BLaER1 treated with 17β-estradiol and CSF1 and Interleukin-3, amounts not matched to agents 10 nM and 100 nM (cell line): ENCODE data around the gene NYAP2.

Source experiments
- H3K27ac ChIP-seq, 11 experiments: shearing (Covaris generic); formaldehyde crosslinking; 2 replicates each; pipeline ENCODE4 v1.8.1; 2022
- H3K27me3 ChIP-seq, 11 experiments: shearing (Covaris generic); formaldehyde crosslinking; 2 replicates each; pipeline ENCODE4 v1.8.1; 2022
- H3K36me3 ChIP-seq, 11 experiments: shearing (Covaris generic); formaldehyde crosslinking; 2 replicates each; pipeline ENCODE4 v1.8.1; 2022
- H3K4me1 ChIP-seq, 10 experiments: shearing (Covaris generic); formaldehyde crosslinking; 2 replicates each; pipeline ENCODE4 v1.8.1; 2022
- H3K4me2 ChIP-seq, 11 experiments: shearing (Covaris generic); formaldehyde crosslinking; 2 replicates each; pipeline ENCODE4 v1.8.1; 2022
- H3K4me3 ChIP-seq, 10 experiments: shearing (Covaris generic); formaldehyde crosslinking; 2 replicates each; pipeline ENCODE4 v1.8.1; 2022
- H3K9ac ChIP-seq, 11 experiments: shearing (Covaris generic); formaldehyde crosslinking; 2 replicates each; pipeline ENCODE4 v1.8.1; 2022
- H3K9me3 ChIP-seq, 11 experiments: shearing (Covaris generic); formaldehyde crosslinking; replicated peaks in 1 of 11; 2 replicates each; pipeline ENCODE4 v1.8.1; 2022
- H4K20me1 ChIP-seq, 11 experiments: shearing (Covaris generic); formaldehyde crosslinking; 2 replicates each; pipeline ENCODE4 v1.8.1; 2022
- Cebpa-rat ChIP-seq, 11 experiments: shearing (Covaris generic); IDR thresholded peaks; 2 replicates each; pipeline ENCODE4 v1.8.1; 2022

The NYAP2 gene

DNA sequence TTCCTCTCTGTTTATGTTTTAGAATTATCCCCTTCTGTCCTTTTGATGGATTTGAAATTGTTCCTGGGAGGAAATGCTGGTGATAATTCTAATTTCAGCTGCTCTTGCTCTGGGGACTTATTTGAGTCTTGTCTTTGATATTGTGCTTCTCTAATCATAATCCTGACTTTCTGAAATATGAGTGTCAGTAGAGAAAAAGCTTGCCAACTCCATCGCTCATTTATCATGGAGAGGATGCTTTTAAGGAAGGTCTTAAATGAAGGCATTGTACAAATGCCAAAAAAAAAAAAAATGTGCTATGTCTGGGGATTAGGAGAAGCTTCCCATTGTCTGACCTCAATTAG lies 159.5 kb downstream of the NYAP2 start:
- Histone ChIP-seq H3K27me3 (no peaks in the 10 kb centered on the region), H3K4me3 (no peak overlapping the region), H3K9ac (no peak overlapping the region), H3K9me3 (no peaks in the 10 kb centered on the region), H3K4me2 (no peak overlapping the region), H3K4me1 (no peaks in the 10 kb centered on the region), H4K20me1 (no peaks in the 10 kb centered on the region), H3K27ac (no peak overlapping the region), H3K36me3 (no peaks in the 10 kb centered on the region)
- no peak for TF ChIP-seq Cebpa-rat (IDR thresholded peaks at IDR 0.05)

- Histone ChIP-seq H3K27me3 (no peaks in the 10 kb centered on the region), H3K4me1 (peaks cover 0 to 17% (median 0%) of the 10 kb centered on the region in 10 experiments; a peak in 6 of 20 replicates), H3K9me3 (peaks cover 9 to 20% (median 15%) of the 10 kb centered on the region in 11 experiments), H3K4me2 (peak overlapping the region in 3 of 11 experiments; percentile 1 to 31 (median 27); a peak in 2 of 22 replicates), H3K4me3 (no peak overlapping the region), H3K36me3 (no peaks in the 10 kb centered on the region), H3K9ac (no peak overlapping the region), H3K27ac (peak overlapping the region in 2 of 11 experiments; percentile 22 to 33; a peak in 1 of 22 replicates), H4K20me1 (no peaks in the 10 kb centered on the region)
- TF ChIP-seq Cebpa-rat (IDR thresholded peaks at IDR 0.05) = peak in 1 of 11 experiments; percentile 12; a peak in 1 of 22 replicates
Measured at GRCh38 chr2:225566798-225567197, 167.3 kb downstream of the NYAP2 start.

GRCh38 chr2:225569995-225570394 lies 170.5 kb downstream of the NYAP2 start:
- no peak for TF ChIP-seq Cebpa-rat (IDR thresholded peaks at IDR 0.05)
- no peaks in the 10 kb centered on the region for H3K36me3 ChIP-seq
- H3K9me3 ChIP-seq = peaks cover 11 to 29% (median 18%) of the 10 kb centered on the region in 11 experiments
- H3K4me3 ChIP-seq = no peak overlapping the region
- H3K4me1 ChIP-seq = peaks cover 0 to 27% (median 0%) of the 10 kb centered on the region in 10 experiments; a peak in 6 of 20 replicates
- H3K27me3 ChIP-seq = no peaks in the 10 kb centered on the region
- H3K4me2 ChIP-seq = no peak overlapping the region
- no peaks in the 10 kb centered on the region for H4K20me1 ChIP-seq
- H3K9ac ChIP-seq = no peak overlapping the region
- H3K27ac ChIP-seq = no peak overlapping the region

GRCh38 chr2:225573603-225574002 lies 174.1 kb downstream of the NYAP2 start:
- Histone ChIP-seq H3K4me2 (peak overlapping the region in 2 of 11 experiments; percentile 25 to 44; a peak in 4 of 22 replicates), H3K27ac (no peak overlapping the region), H3K4me3 (no peak overlapping the region), H3K9ac (no peak overlapping the region), H3K4me1 (peaks cover 0 to 11% (median 0%) of the 10 kb centered on the region in 10 experiments; a peak in 5 of 20 replicates), H4K20me1 (no peaks in the 10 kb centered on the region), H3K9me3 (peaks cover 11 to 29% (median 18%) of the 10 kb centered on the region in 11 experiments), H3K36me3 (no peaks in the 10 kb centered on the region), H3K27me3 (no peaks in the 10 kb centered on the region)
- TF ChIP-seq Cebpa-rat (IDR thresholded peaks at IDR 0.05) = no peak

DNA sequence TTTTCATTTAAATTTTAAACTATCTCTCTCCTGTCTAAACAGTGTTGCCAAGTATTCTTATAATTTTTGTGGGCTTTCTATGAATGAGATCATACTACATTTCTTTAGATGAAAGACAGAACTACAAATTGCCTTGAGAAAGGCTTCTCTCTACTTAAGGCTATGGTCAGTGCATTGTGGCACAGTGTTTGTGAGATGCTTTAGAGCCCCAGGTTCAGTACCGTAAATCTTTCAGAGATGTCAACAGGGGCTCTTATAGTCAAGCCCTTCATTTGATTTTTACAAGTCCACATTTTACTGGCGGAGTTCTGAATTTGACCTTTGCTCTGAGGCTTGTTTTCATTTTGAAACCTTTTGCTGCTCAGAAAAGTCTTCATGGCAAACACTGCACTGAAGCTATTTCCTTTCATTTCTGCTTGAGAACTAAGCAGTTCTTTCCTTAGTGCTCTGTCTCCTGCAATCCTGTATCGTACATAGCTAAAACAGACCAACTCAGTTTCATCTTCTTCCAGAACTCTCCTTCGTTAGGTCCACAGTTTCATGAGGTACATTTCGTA lies 175.2 kb downstream of the NYAP2 start:
- no peaks in the 10 kb centered on the region for H3K36me3 ChIP-seq
- no peak for TF ChIP-seq Cebpa-rat (IDR thresholded peaks at IDR 0.05)

DNA sequence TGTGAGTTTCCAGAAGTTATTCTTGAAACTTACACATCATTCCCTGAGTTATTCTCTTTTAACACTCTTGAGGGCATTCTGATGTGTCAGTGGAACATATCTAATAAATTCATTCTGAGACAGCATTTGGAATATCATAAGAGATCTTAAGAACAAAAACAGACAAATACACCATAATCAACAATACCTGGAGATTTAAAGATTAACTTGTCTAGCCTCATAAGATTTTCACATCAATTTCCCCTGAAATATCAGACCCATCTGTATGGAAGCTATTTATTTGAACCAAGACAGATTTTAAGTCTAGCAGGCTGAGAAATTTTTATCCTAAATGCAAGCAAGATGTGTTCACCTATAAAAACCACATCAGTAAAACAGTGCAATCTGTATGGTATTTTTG lies 181.6 kb downstream of the NYAP2 start:
- H3K9me3 ChIP-seq = peaks cover 0 to 13% (median 6%) of the 10 kb centered on the region in 11 experiments; a peak in 11 of 22 replicates
- no peak overlapping the region for H3K4me2 ChIP-seq
- H3K9ac ChIP-seq = no peak overlapping the region
- no peak overlapping the region for H3K4me3 ChIP-seq
- H3K36me3 ChIP-seq = no peaks in the 10 kb centered on the region
- H4K20me1 ChIP-seq = no peaks in the 10 kb centered on the region
- H3K27me3 ChIP-seq = no peaks in the 10 kb centered on the region
- no peak overlapping the region for H3K27ac ChIP-seq
- no peak for TF ChIP-seq Cebpa-rat (IDR thresholded peaks at IDR 0.05)
- no peaks in the 10 kb centered on the region for H3K4me1 ChIP-seq

More for the DNA sequence above, 175.2 kb downstream of the NYAP2 start:
- Histone ChIP-seq H3K27me3 (no peaks in the 10 kb centered on the region), H3K9me3 (peaks cover 11 to 29% (median 18%) of the 10 kb centered on the region in 11 experiments), H3K4me3 (no peak overlapping the region), H3K27ac (no peak overlapping the region), H3K4me2 (no peak overlapping the region), H4K20me1 (no peaks in the 10 kb centered on the region), H3K9ac (no peak overlapping the region), H3K4me1 (peaks cover 0 to 11% (median 0%) of the 10 kb centered on the region in 10 experiments; a peak in 5 of 20 replicates)

GRCh38 chr2:225581906-225582305 lies 182.4 kb downstream of the NYAP2 start:
- TF ChIP-seq Cebpa-rat (IDR thresholded peaks at IDR 0.05) = no peak

GRCh38 chr2:225582355-225583116 lies 183.0 kb downstream of the NYAP2 start:
- TF ChIP-seq Cebpa-rat (IDR thresholded peaks at IDR 0.05) = no peak
- H3K36me3 ChIP-seq = no peaks in the 10 kb centered on the region
- H3K9me3 ChIP-seq = peaks cover 0 to 13% (median 6%) of the 10 kb centered on the region in 11 experiments; a peak in 11 of 22 replicates
- no peaks in the 10 kb centered on the region for H3K4me1 ChIP-seq
- H3K27me3 ChIP-seq = no peaks in the 10 kb centered on the region
- H3K4me2 ChIP-seq = no peak overlapping the region
- no peak overlapping the region for H3K4me3 ChIP-seq
- no peak overlapping the region for H3K27ac ChIP-seq
- no peak overlapping the region for H3K9ac ChIP-seq
- H4K20me1 ChIP-seq = no peaks in the 10 kb centered on the region

More at GRCh38 chr2:225581906-225582305, 182.4 kb downstream of the NYAP2 start:
- Histone ChIP-seq H4K20me1 (no peaks in the 10 kb centered on the region), H3K4me3 (no peak overlapping the region), H3K4me2 (no peak overlapping the region), H3K36me3 (no peaks in the 10 kb centered on the region), H3K27ac (no peak overlapping the region), H3K9ac (no peak overlapping the region), H3K27me3 (no peaks in the 10 kb centered on the region), H3K4me1 (no peaks in the 10 kb centered on the region), H3K9me3 (peaks cover 0 to 13% (median 6%) of the 10 kb centered on the region in 11 experiments; a peak in 11 of 22 replicates)

DNA sequence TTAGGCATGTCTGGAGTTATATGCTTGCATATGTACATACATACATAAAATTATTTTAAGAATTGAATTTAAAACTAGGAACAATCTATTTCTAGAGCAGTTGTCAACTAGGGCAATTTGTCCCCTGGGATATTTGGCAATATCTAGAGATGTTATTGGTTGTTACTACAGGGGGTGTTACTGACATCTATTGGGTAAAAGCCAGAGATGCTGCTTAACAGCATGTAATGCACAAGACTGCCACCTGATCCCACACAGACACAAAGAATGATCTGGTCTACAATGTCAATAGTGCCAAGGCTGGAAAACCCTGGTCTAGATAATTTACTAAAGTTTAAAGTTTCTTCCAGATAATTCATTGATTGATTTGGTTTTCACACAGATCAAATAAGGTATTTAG lies 185.3 kb downstream of the NYAP2 start:
- Histone ChIP-seq H4K20me1 (no peaks in the 10 kb centered on the region), H3K4me1 (no peaks in the 10 kb centered on the region), H3K9ac (no peak overlapping the region), H3K27ac (no peak overlapping the region), H3K4me3 (no peak overlapping the region), H3K36me3 (no peaks in the 10 kb centered on the region), H3K27me3 (no peaks in the 10 kb centered on the region), H3K9me3 (peaks cover 0 to 13% (median 6%) of the 10 kb centered on the region in 11 experiments; a peak in 11 of 22 replicates), H3K4me2 (no peak overlapping the region)
- no peak for TF ChIP-seq Cebpa-rat (IDR thresholded peaks at IDR 0.05)
